K562 (cell line): ENCODE data around the gene CNNM3. TPM values are rescaled to one million over a fixed set of nuclear protein-coding genes. Genes with fewer than 3 reads are reported as not detected.
A peak's percentile ranks its signal among the peaks of the same experiment; 100 is the strongest.

ENCODE experiments used
- CEBPG ChIP-seq, 3 experiments: fragments of 200-800 bp in 1 of 3; sonication (Bioruptor generic) in 1 of 3; sonication (generic) in 1 of 3; formaldehyde crosslinking in 1 of 3; IDR thresholded peaks in 2 of 3; conservative IDR thresholded peaks in 1 of 3; 2 replicates each; pipeline versions ENCODE4 v1.6.1 to v1.8.0; 2016 to 2022; ENCODE audit warnings: missing compliant biosample characterization in 2 of 3, missing genetic modification characterization in 2 of 3, mild to moderate bottlenecking in 1 of 3, missing genetic modification reagents in 1 of 3
- CEBPZ ChIP-seq: fragments of 150-350 bp; IDR thresholded peaks from 2 replicates; pipeline ENCODE4 v1.6.1; 2014; ENCODE audit warnings: low read depth, mild to moderate bottlenecking, low read length, borderline replicate concordance
- CTCF ChIP-seq, 3 experiments: IDR thresholded peaks in 2 of 3; conservative IDR thresholded peaks in 1 of 3; 2 replicates each; pipeline ENCODE4 v1.5.1; 2011 to 2012; ENCODE audit warnings: low read length in 3 of 3, mild to moderate bottlenecking in 3 of 3, control low read depth in 2 of 3, improper control_type of control experiment in 1 of 3, inconsistent platforms in 1 of 3, low read depth in 1 of 3, mixed read lengths in 1 of 3, moderate library complexity in 1 of 3; ENCODE audit not compliant: insufficient read depth in 2 of 3
- DEAF1 ChIP-seq: fragments of 450-650 bp; formaldehyde crosslinking; IDR thresholded peaks from 2 replicates; pipeline ENCODE4 v1.4.0; 2020; ENCODE audit warnings: mild to moderate bottlenecking, moderate library complexity
- FOS ChIP-seq: IDR thresholded peaks from 3 replicates; pipeline ENCODE4 v1.6.1; 2011; ENCODE audit not compliant: insufficient read length; ENCODE audit errors: extremely low read depth
- LCOR ChIP-seq: sonication (generic); formaldehyde crosslinking; IDR thresholded peaks from 2 replicates; pipeline ENCODE4 v1.8.0; 2022; ENCODE audit warnings: mild to moderate bottlenecking, missing genetic modification reagents
- MNT ChIP-seq, 2 experiments: fragments of 450-650 bp; conservative IDR thresholded peaks; 2 replicates each; pipeline ENCODE4 v1.6.1; 2017; ENCODE audit warnings: mild to moderate bottlenecking in 2 of 2, moderate library complexity in 2 of 2
- MYC ChIP-seq, 2 experiments: fragments of 250-450 bp in 1 of 2; sonication (Bioruptor Pico) in 1 of 2; IDR thresholded peaks; 2 replicates each; pipeline versions ENCODE4 v1.5.1 to v1.6.1; 2012 to 2021; ENCODE audit warnings: low read depth in 2 of 2, borderline replicate concordance in 1 of 2, improper control_type of control experiment in 1 of 2, low read length in 1 of 2, mild to moderate bottlenecking in 1 of 2, moderate library complexity in 1 of 2
- POLR2AphosphoS5 ChIP-seq: IDR thresholded peaks from 2 replicates; pipeline ENCODE4 v1.6.1; 2011; ENCODE audit warnings: mild to moderate bottlenecking, low read depth, low read length, moderate library complexity; ENCODE audit not compliant: control insufficient read depth, insufficient read depth
- SAP30 ChIP-seq: fragments of 200-600 bp; sonication (generic); IDR thresholded peaks from 2 replicates; pipeline ENCODE4 v1.6.1; 2012; ENCODE audit warnings: borderline replicate concordance, low read depth, mild to moderate bottlenecking, moderate library complexity, low read length, control low read depth, inconsistent platforms; ENCODE audit not compliant: insufficient read depth, poor library complexity, severe bottlenecking
- SUPT5H ChIP-seq: fragments of 450-650 bp; IDR thresholded peaks from 2 replicates; pipeline ENCODE4 v1.6.1; 2016
- ZFX ChIP-seq: sonication (generic); formaldehyde crosslinking; IDR thresholded peaks from 2 replicates; pipeline ENCODE4 v1.8.0; 2022; ENCODE audit warnings: mild to moderate bottlenecking, missing genetic modification reagents, moderate library complexity
- ZNF217 ChIP-seq: sonication (generic); formaldehyde crosslinking; IDR thresholded peaks from 2 replicates; pipeline ENCODE4 v1.8.0; 2022; ENCODE audit warnings: mild to moderate bottlenecking, missing genetic modification reagents
- ZNF282 ChIP-seq: sonication (generic); formaldehyde crosslinking; IDR thresholded peaks from 2 replicates; pipeline ENCODE4 v1.8.1; 2023; ENCODE audit warnings: missing genetic modification reagents
- polyA plus RNA-seq, 8 experiments: library from polyadenylated mRNA; depleted of rRNA in 4 of 8; stranded (reverse) in 5 of 8; unstranded in 3 of 8; fragments of >200 nt; fragmentation: Nextera tagmentation in 2 of 8; fragmentation: Illumina TruSeq in 1 of 8; extraction: Ambion mirVana in 2 of 8; extraction: Trizol in 1 of 8; gene quantifications; 2 replicates each; pipeline versions ENCODE4 v1.2.1 to v1.2.3, GENCODE V29; 2011 to 2014; ENCODE audit warnings: inconsistent platforms in 1 of 8, missing spikeins in 1 of 8
- total RNA-seq, 7 experiments: library from RNA; depleted of rRNA in 6 of 7; stranded (reverse); fragments of >200 nt in 6 of 7; fragmentation: Illumina TruSeq in 2 of 7; extraction: Trizol in 2 of 7; gene quantifications; 2 replicates each; pipeline versions ENCODE4 v1.2.1 to v1.2.3, GENCODE V29; 2011 to 2021; ENCODE audit warnings: low replicate concordance in 1 of 7

CNNM3 gene
- total and polyA plus RNA-seq, 9 of the 15 experiments (the other 6 are each of a cell fraction or from before 2014, with no cell fraction given), result 1.4 to 16.9 (median 6.5) TPM

- no peak; the same call in 1 of the 2 replicates for TF ChIP-seq POLR2AphosphoS5
- TF ChIP-seq SUPT5H, result 0 out of 2 replicates have a peak, but pooled peaks have one; percentile 49
- TF ChIP-seq LCOR (CRISPR knock-in tag), result 0 out of 2 replicates have a peak, but pooled peaks have one; percentile 45
- TF ChIP-seq MNT (conservative IDR thresholded peaks at IDR 0.05), result peak; percentile 78 to 91
- peak; percentile 45 for TF ChIP-seq DEAF1
- peak; percentile 65 for TF ChIP-seq ZFX
- no peak for TF ChIP-seq ZNF282 (CRISPR knock-in tag)
- TF ChIP-seq CEBPZ, result no peak
- TF ChIP-seq CEBPG (CRISPR knock-in tag; IDR thresholded peaks at IDR 0.05), result no peak; the same call in 1 of the 2 replicates
- TF ChIP-seq CEBPG (tag; conservative IDR thresholded peaks at IDR 0.05 in 1 of 2, IDR thresholded peaks at IDR 0.05 in 1 of 2), result peak in 1 of 2 experiments; percentile 84; a peak in 3 of 4 replicates
- TF ChIP-seq MYC (IDR thresholded peaks at IDR 0.05; ENCODE audit: low read depth, low read length), result peak; percentile 89
- no peak for TF ChIP-seq MYC (CRISPR knock-in tag; IDR thresholded peaks at IDR 0.05; ENCODE audit: borderline replicate concordance, low read depth)
- peak; percentile 19 for TF ChIP-seq SAP30
- TF ChIP-seq ZNF217 (CRISPR knock-in tag), result no peak
- no peak for TF ChIP-seq FOS
- peak; percentile 59 to 72 (median 62); a peak in 5 of 6 replicates for TF ChIP-seq CTCF (IDR thresholded peaks at IDR 0.05 in 2 of 3, conservative IDR thresholded peaks at IDR 0.05 in 1 of 3; ENCODE audit: insufficient read depth in 2 of 3, low read depth in 1 of 3, low read length in 3 of 3)
Measured at GRCh38 chr2:96868555-96869280, 52.6 kb downstream of the CNNM3 start (continued).
